HEK293 (cell line): ENCODE results near the gene VPS37C.

Source experiments
- MEIS1 ChIP-seq: sonication (generic); formaldehyde crosslinking; IDR thresholded peaks from 2 replicates; pipeline ENCODE4 v1.8.1; 2022; ENCODE audit warnings: missing genetic modification reagents, mild to moderate bottlenecking, borderline replicate concordance
- YY1 ChIP-seq: fragments of 450-650 bp; formaldehyde crosslinking; IDR thresholded peaks from 2 replicates; pipeline ENCODE4 v1.5.1; 2018; ENCODE audit warnings: missing biosample characterization, missing genetic modification characterization
- ZBTB21 ChIP-seq: fragments of 450-650 bp; formaldehyde crosslinking; IDR thresholded peaks from 2 replicates; pipeline ENCODE4 v1.5.1; 2017; ENCODE audit warnings: missing biosample characterization, missing genetic modification characterization
- ZNF214 ChIP-seq: fragments of 450-650 bp; formaldehyde crosslinking; IDR thresholded peaks from 2 replicates; pipeline ENCODE4 v1.5.1; 2017; ENCODE audit warnings: missing biosample characterization, mild to moderate bottlenecking, missing genetic modification characterization, borderline replicate concordance
- ZNF302 ChIP-seq: fragments of 450-650 bp; formaldehyde crosslinking; IDR thresholded peaks from 2 replicates; pipeline ENCODE4 v1.5.1; 2016; ENCODE audit warnings: missing biosample characterization, missing genetic modification characterization, low read depth
- ZNF600 ChIP-seq: fragments of 450-650 bp; formaldehyde crosslinking; IDR thresholded peaks from 2 replicates; pipeline ENCODE4 v1.5.1; 2016; ENCODE audit warnings: missing biosample characterization, missing genetic modification characterization
- ZNF785 ChIP-seq: fragments of 450-650 bp; formaldehyde crosslinking; IDR thresholded peaks from 2 replicates; pipeline ENCODE4 v1.5.1; 2016; ENCODE audit warnings: missing biosample characterization, missing genetic modification characterization
- TF ChIP-seq, protein P1 (sequence below): fragments of 450-650 bp; formaldehyde crosslinking; IDR thresholded peaks from 2 replicates; pipeline ENCODE4 v1.5.1; 2016; ENCODE audit warnings: missing biosample characterization, missing genetic modification characterization
- TF ChIP-seq, protein P2 (sequence below): fragments of 450-650 bp; formaldehyde crosslinking; IDR thresholded peaks from 2 replicates; pipeline ENCODE4 v1.5.1; 2016; ENCODE audit warnings: missing biosample characterization, missing genetic modification characterization
- TF ChIP-seq, protein P3 (sequence below): fragments of 450-650 bp; formaldehyde crosslinking; IDR thresholded peaks from 2 replicates; pipeline ENCODE4 v1.5.1; 2016; ENCODE audit warnings: missing biosample characterization, missing genetic modification characterization, low read depth

DNA sequence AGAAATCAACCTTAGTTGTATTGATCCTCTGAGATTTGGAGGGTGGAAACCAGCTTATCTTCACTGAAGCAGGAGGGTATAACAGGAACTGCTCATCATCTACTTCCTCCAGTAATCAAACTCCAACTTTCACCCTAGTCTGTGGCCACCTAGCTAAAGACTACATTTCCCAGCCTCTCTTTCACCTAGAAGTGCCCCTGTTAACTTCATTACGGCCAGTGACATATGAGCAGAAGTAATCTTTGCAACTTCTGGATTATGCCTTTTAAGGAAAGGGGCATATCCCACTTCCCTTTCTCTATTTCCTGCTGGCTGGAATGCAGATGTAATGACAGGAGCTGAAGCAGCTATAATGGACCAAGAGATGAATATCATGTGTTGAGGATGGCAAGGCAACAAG lies 7.6 kb upstream of the VPS37C start:
- TF ChIP-seq, protein P1, sequence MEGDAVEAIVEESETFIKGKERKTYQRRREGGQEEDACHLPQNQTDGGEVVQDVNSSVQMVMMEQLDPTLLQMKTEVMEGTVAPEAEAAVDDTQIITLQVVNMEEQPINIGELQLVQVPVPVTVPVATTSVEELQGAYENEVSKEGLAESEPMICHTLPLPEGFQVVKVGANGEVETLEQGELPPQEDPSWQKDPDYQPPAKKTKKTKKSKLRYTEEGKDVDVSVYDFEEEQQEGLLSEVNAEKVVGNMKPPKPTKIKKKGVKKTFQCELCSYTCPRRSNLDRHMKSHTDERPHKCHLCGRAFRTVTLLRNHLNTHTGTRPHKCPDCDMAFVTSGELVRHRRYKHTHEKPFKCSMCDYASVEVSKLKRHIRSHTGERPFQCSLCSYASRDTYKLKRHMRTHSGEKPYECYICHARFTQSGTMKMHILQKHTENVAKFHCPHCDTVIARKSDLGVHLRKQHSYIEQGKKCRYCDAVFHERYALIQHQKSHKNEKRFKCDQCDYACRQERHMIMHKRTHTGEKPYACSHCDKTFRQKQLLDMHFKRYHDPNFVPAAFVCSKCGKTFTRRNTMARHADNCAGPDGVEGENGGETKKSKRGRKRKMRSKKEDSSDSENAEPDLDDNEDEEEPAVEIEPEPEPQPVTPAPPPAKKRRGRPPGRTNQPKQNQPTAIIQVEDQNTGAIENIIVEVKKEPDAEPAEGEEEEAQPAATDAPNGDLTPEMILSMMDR, result no peak
- TF ChIP-seq YY1 (tag by site-specific recombination) (no peak), ZNF214 (tag by site-specific recombination) (no peak), ZBTB21 (tag by site-specific recombination) (no peak), ZNF785 (tag by site-specific recombination) (no peak), MEIS1 (CRISPR knock-in tag) (no peak), ZNF600 (tag by site-specific recombination) (no peak), ZNF302 (tag by site-specific recombination) (no peak)
- TF ChIP-seq, protein P2, sequence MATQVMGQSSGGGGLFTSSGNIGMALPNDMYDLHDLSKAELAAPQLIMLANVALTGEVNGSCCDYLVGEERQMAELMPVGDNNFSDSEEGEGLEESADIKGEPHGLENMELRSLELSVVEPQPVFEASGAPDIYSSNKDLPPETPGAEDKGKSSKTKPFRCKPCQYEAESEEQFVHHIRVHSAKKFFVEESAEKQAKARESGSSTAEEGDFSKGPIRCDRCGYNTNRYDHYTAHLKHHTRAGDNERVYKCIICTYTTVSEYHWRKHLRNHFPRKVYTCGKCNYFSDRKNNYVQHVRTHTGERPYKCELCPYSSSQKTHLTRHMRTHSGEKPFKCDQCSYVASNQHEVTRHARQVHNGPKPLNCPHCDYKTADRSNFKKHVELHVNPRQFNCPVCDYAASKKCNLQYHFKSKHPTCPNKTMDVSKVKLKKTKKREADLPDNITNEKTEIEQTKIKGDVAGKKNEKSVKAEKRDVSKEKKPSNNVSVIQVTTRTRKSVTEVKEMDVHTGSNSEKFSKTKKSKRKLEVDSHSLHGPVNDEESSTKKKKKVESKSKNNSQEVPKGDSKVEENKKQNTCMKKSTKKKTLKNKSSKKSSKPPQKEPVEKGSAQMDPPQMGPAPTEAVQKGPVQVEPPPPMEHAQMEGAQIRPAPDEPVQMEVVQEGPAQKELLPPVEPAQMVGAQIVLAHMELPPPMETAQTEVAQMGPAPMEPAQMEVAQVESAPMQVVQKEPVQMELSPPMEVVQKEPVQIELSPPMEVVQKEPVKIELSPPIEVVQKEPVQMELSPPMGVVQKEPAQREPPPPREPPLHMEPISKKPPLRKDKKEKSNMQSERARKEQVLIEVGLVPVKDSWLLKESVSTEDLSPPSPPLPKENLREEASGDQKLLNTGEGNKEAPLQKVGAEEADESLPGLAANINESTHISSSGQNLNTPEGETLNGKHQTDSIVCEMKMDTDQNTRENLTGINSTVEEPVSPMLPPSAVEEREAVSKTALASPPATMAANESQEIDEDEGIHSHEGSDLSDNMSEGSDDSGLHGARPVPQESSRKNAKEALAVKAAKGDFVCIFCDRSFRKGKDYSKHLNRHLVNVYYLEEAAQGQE, result no peak
- TF ChIP-seq, protein P3, sequence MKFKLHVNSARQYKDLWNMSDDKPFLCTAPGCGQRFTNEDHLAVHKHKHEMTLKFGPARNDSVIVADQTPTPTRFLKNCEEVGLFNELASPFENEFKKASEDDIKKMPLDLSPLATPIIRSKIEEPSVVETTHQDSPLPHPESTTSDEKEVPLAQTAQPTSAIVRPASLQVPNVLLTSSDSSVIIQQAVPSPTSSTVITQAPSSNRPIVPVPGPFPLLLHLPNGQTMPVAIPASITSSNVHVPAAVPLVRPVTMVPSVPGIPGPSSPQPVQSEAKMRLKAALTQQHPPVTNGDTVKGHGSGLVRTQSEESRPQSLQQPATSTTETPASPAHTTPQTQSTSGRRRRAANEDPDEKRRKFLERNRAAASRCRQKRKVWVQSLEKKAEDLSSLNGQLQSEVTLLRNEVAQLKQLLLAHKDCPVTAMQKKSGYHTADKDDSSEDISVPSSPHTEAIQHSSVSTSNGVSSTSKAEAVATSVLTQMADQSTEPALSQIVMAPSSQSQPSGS (tag by site-specific recombination), result no peak
